Metanephros (tissue), 1 donor: ENCODE results near the gene CYP2A6. TPM values are rescaled to one million over a fixed set of nuclear protein-coding genes. Genes with fewer than 3 reads are reported as not detected.

Source experiments
- total RNA-seq: library from RNA; depleted of rRNA; stranded (reverse); fragments of >200 nt; gene quantifications from one replicate; pipeline ENCODE4 v1.2.3, GENCODE V29; 2014

CYP2A6 gene
- total RNA-seq, result not detected

DNA sequence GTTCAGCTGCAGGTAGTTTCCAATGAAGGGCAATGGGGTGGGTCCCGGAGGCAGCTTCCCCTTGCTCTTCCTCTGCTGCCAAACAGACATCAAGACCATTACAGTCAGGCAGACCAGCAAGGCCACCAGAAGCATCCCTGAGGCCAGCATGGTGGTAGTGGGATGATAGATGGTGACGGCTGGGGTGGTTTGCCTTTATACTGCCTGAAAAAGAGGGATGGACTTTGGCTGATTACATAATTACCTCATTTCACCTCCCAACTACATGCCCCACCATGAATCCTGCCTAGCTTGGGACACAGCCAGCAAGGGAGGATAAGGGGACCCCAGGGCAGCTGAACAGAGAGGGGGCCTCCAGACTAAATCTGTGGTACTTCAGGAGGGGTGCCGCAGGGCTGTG is at the start of gene CYP2A6:
CYP2A6 (minus strand) TSS at position 171 of the 400 bp plus-strand sequence; CDS start at position 150, 21 bp downstream.

GRCh38 chr19:40882062-40882461 is 31.8 kb upstream of the CYP2A6 start, which contains the start of gene CYP2A7:
TSS of gene CYP2A7 (minus strand) at chr19:40882231. CDS start at chr19:40882210, 21 bp downstream.

GRCh38 chr19:40798683-40799557 is 51.3 kb downstream of the CYP2A6 start, which contains the start of gene EGLN2:
TSS of gene EGLN2 (plus strand) at chr19:40799191. CDS start at chr19:40800573, 1,382 bp downstream.

Other genes with a start within 250 kb of the CYP2A6 start
- gene LTBP4, start 249.1 kb downstream of the CYP2A6 start, total RNA-seq, result 293 TPM
- 22.0 TPM for gene NUMBL, start 159.8 kb downstream of the CYP2A6 start, total RNA-seq
- 42.6 TPM for gene COQ8B, start 133.6 kb downstream of the CYP2A6 start, total RNA-seq
- gene ITPKC, start 133.3 kb downstream of the CYP2A6 start, total RNA-seq, result 21.0 TPM
- 4.8 TPM for gene ACTMAP, start 100.0 kb downstream of the CYP2A6 start, total RNA-seq
- 59.4 TPM for gene SNRPA, start 99.2 kb downstream of the CYP2A6 start, total RNA-seq
- gene MIA, start 74.9 kb downstream of the CYP2A6 start, total RNA-seq, result 3.8 TPM
- gene RAB4B, start 72.2 kb downstream of the CYP2A6 start, total RNA-seq, result 10.6 TPM
- 63.2 TPM for gene EGLN2, start 51.3 kb downstream of the CYP2A6 start, total RNA-seq
- gene CYP2A7, start 31.8 kb upstream of the CYP2A6 start, total RNA-seq, result not detected
- 0.41 TPM for gene CYP2B6, start 140.8 kb upstream of the CYP2A6 start, total RNA-seq
- not detected for gene CYP2A13, start 238.0 kb upstream of the CYP2A6 start, total RNA-seq